ENCODE results near the gene SNX33.

GRCh38 chr15:75650908-75651809 lies 3.4 kb downstream of the SNX33 start:
- no peak for TF ChIP-seq TCF7L2 (IDR thresholded peaks at IDR 0.05; ENCODE audit: borderline replicate concordance, extremely low read depth, insufficient read depth, insufficient read length)
- TF ChIP-seq, protein P1, sequence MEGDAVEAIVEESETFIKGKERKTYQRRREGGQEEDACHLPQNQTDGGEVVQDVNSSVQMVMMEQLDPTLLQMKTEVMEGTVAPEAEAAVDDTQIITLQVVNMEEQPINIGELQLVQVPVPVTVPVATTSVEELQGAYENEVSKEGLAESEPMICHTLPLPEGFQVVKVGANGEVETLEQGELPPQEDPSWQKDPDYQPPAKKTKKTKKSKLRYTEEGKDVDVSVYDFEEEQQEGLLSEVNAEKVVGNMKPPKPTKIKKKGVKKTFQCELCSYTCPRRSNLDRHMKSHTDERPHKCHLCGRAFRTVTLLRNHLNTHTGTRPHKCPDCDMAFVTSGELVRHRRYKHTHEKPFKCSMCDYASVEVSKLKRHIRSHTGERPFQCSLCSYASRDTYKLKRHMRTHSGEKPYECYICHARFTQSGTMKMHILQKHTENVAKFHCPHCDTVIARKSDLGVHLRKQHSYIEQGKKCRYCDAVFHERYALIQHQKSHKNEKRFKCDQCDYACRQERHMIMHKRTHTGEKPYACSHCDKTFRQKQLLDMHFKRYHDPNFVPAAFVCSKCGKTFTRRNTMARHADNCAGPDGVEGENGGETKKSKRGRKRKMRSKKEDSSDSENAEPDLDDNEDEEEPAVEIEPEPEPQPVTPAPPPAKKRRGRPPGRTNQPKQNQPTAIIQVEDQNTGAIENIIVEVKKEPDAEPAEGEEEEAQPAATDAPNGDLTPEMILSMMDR (IDR thresholded peaks at IDR 0.05 in 2 of 3, conservative IDR thresholded peaks at IDR 0.05 in 1 of 3; ENCODE audit: borderline replicate concordance in 1 of 3, insufficient read depth in 1 of 3, low read depth in 2 of 3, low read length in 2 of 3): no peak
- TF ChIP-seq ZBTB33 (IDR thresholded peaks at IDR 0.05; ENCODE audit: extremely low read depth, insufficient replicate concordance, low read length): no peak
- no peak for TF ChIP-seq SRF (IDR thresholded peaks at IDR 0.05; ENCODE audit: low read depth)
- 0 out of 2 replicates have a peak, but pooled peaks have one; percentile 15 for TF ChIP-seq JUND (IDR thresholded peaks at IDR 0.05)
- TF ChIP-seq ZNF274 (IDR thresholded peaks at IDR 0.05; ENCODE audit: low read depth, low read length): no peak
- TF ChIP-seq POLR2AphosphoS5 (IDR thresholded peaks at IDR 0.05; ENCODE audit: low read depth, low read length): no peak
